HepG2 (cell line): Measurements from ENCODE around the gene L3MBTL4.

Experiments used
- CBFB ChIP-seq: sonication (generic); formaldehyde crosslinking; IDR thresholded peaks from 2 replicates; pipeline ENCODE4 v1.4.0; 2020; ENCODE audit warnings: missing genetic modification reagents
- CENPT ChIP-seq: sonication (generic); formaldehyde crosslinking; IDR thresholded peaks from 2 replicates; pipeline ENCODE4 v1.8.0; 2022; ENCODE audit warnings: low read depth, mild to moderate bottlenecking, moderate library complexity, missing genetic modification reagents
- FOXJ3 ChIP-seq: sonication (generic); formaldehyde crosslinking; IDR thresholded peaks from 2 replicates; pipeline ENCODE4 v1.4.0; 2020; ENCODE audit warnings: missing genetic modification reagents, mild to moderate bottlenecking, borderline replicate concordance
- POLR2AphosphoS2 ChIP-seq: IDR thresholded peaks from 2 replicates; pipeline ENCODE4 v1.6.1; 2011; ENCODE audit warnings: low read depth, low read length, improper control_type of control experiment
- ZBTB20 ChIP-seq: sonication (generic); formaldehyde crosslinking; IDR thresholded peaks from 2 replicates; pipeline ENCODE4 v1.8.1; 2023; ENCODE audit warnings: missing genetic modification reagents, low read depth, mild to moderate bottlenecking, borderline replicate concordance
- ZNF468 ChIP-seq: sonication (generic); formaldehyde crosslinking; IDR thresholded peaks from 2 replicates; pipeline ENCODE4 v1.8.0; 2022; ENCODE audit warnings: mild to moderate bottlenecking, moderate library complexity, missing genetic modification reagents
- TF ChIP-seq, protein P1 (sequence below): sonication (generic); formaldehyde crosslinking; IDR thresholded peaks from 2 replicates; pipeline ENCODE4 v1.5.0; 2020; ENCODE audit warnings: mild to moderate bottlenecking, missing genetic modification reagents, moderate library complexity
- TF ChIP-seq, protein P2 (sequence below): sonication (generic); formaldehyde crosslinking; IDR thresholded peaks from 2 replicates; pipeline ENCODE4 v1.5.0; 2020; ENCODE audit warnings: missing genetic modification reagents

DNA sequence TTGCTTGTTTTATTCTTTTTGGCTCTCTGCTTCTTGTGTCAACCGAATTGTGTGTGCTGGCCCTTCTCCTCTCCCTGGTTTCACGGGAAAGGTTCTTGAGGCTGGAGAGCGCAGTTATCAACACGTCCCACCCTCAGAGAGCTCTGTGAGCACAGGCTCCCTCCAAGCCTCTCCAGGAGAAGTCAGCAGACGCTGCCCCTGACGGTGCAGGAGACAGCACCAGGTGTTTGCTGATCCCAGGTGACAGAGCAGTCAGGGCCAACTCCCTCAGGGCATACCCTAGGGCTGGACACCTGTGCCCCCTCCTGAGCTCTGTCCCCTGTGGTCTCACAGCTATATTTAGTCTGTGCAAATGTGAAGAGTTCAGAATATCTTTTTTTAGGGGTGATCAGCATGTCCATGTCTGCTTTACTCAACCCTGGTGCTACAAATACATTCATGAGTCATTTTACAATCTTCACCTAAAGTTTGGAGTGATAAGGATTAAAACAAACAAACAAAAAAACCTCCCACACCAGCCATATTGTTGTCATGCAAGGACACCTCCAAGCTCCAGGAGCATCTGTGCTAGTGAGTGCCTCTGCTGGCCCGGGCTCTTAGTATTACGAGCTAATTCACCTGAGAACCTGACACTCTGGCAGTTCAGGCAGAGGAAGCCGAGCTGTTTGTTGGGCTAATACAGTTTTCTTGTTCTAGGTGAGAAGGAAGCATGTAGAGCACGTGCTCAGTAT, 453.4 kb downstream of the L3MBTL4 start:
- TF ChIP-seq CBFB (no peak), ZBTB20 (no peak), CENPT (CRISPR knock-in tag) (no peak), ZNF468 (CRISPR knock-in tag) (no peak), FOXJ3 (CRISPR knock-in tag) (no peak), POLR2AphosphoS2 (no peak)
- TF ChIP-seq, protein P1, sequence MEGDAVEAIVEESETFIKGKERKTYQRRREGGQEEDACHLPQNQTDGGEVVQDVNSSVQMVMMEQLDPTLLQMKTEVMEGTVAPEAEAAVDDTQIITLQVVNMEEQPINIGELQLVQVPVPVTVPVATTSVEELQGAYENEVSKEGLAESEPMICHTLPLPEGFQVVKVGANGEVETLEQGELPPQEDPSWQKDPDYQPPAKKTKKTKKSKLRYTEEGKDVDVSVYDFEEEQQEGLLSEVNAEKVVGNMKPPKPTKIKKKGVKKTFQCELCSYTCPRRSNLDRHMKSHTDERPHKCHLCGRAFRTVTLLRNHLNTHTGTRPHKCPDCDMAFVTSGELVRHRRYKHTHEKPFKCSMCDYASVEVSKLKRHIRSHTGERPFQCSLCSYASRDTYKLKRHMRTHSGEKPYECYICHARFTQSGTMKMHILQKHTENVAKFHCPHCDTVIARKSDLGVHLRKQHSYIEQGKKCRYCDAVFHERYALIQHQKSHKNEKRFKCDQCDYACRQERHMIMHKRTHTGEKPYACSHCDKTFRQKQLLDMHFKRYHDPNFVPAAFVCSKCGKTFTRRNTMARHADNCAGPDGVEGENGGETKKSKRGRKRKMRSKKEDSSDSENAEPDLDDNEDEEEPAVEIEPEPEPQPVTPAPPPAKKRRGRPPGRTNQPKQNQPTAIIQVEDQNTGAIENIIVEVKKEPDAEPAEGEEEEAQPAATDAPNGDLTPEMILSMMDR (CRISPR knock-in tag): no peak
- TF ChIP-seq, protein P2, sequence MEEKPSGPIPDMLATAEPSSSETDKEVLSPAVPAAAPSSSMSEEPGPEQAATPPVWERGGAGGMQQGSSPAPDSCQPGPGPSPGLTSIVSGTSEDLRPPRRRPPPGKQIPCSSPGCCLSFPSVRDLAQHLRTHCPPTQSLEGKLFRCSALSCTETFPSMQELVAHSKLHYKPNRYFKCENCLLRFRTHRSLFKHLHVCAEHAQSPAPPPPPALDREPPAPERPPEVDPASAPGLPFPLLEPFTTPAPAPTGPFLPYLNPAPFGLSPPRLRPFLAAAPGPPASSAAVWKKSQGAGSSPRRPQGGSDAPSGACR (CRISPR knock-in tag): no peak
